GM18519 (cell line): ENCODE measurements around the gene MVB12B.

Source experiments
- ATAC-seq: cut with Tn5 transposase; IDR thresholded peaks from one replicate; pipeline ENCODE4 v1.9.1; 2021; ENCODE audit warnings: mild to moderate bottlenecking, moderate library complexity; ENCODE audit not compliant: unreplicated experiment, low FRiP score

MVB12B gene

GRCh38 chr9:126443144-126443543 lies 116.5 kb downstream of the MVB12B start:
- ATAC-seq: no peak

- ATAC-seq: no peak
These were observed 121.5 kb downstream of the MVB12B start for GRCh38 chr9:126448136-126448535.

GRCh38 chr9:126448865-126449577 lies 122.4 kb downstream of the MVB12B start:
- no peak for ATAC-seq

- no peak for ATAC-seq
These were observed 123.4 kb downstream of the MVB12B start for GRCh38 chr9:126449725-126450667.

GRCh38 chr9:126450668-126451205 lies 124.1 kb downstream of the MVB12B start:
- ATAC-seq: no peak

- no peak for ATAC-seq
These were observed 124.8 kb downstream of the MVB12B start for GRCh38 chr9:126451316-126451885.

GRCh38 chr9:126452106-126452505 lies 125.5 kb downstream of the MVB12B start:
- ATAC-seq: no peak

GRCh38 chr9:126453156-126453963 lies 126.7 kb downstream of the MVB12B start:
- no peak for ATAC-seq

GRCh38 chr9:126454215-126454614 lies 127.6 kb downstream of the MVB12B start:
- no peak for ATAC-seq

GRCh38 chr9:126454795-126455194 lies 128.2 kb downstream of the MVB12B start:
- no peak for ATAC-seq

GRCh38 chr9:126456441-126457174 lies 130.0 kb downstream of the MVB12B start:
- ATAC-seq: no peak

- ATAC-seq: no peak
These were observed 130.5 kb downstream of the MVB12B start for GRCh38 chr9:126457175-126457547.

GRCh38 chr9:126457890-126458289 lies 131.3 kb downstream of the MVB12B start:
- no peak for ATAC-seq

- ATAC-seq: no peak
These were observed 132.5 kb downstream of the MVB12B start for GRCh38 chr9:126459126-126459525.

GRCh38 chr9:126459546-126459945 lies 132.9 kb downstream of the MVB12B start:
- no peak for ATAC-seq

- no peak for ATAC-seq
These were observed 133.6 kb downstream of the MVB12B start for GRCh38 chr9:126459965-126460843.

GRCh38 chr9:126461029-126461428 lies 134.4 kb downstream of the MVB12B start:
- ATAC-seq: no peak

GRCh38 chr9:126461608-126462007 lies 135.0 kb downstream of the MVB12B start:
- ATAC-seq: no peak

- ATAC-seq: no peak
These were observed 136.0 kb downstream of the MVB12B start for GRCh38 chr9:126462617-126463016.
